Caco-2 (cell line): ENCODE measurements around the gene SMYD3. TPM values are rescaled to one million over a fixed set of nuclear protein-coding genes. Genes with fewer than 3 reads are reported as not detected.

ENCODE experiments used
- BruUV-seq: library from RNA; stranded (reverse); fragments of 400-500 nt; replicated peaks from 2 replicates; lab custom pipeline; 2021; lab: Mats Ljungman, UMichigan
- CTCF ChIA-PET: fragments of 300-600 bp; sonication (Branson Sonifier 250); formaldehyde crosslinking; loops from one replicate; lab custom pipeline; 2022; ENCODE audit warnings: antibody characterized with exemption; lab: Charles Lee
- POLR2A ChIA-PET: fragments of 300-600 bp; sonication (Branson Sonifier 250); formaldehyde crosslinking; loops from one replicate; lab custom pipeline; 2022; ENCODE audit warnings: antibody characterized with exemption; lab: Charles Lee
- DNase-seq, 2 experiments: peaks; one replicate each; pipeline versions ENCODE4 v3.0.0 to v3.0.0-alpha.2; 2020 to 2022
- H3K27me3 ChIP-seq: replicated peaks from 2 replicates; pipeline ENCODE4 v1.6.0; 2011; ENCODE audit warnings: low read length; ENCODE audit not compliant: control insufficient read depth, insufficient read depth
- H3K36me3 ChIP-seq: 2 replicates; pipeline ENCODE4 v1.5.1; 2011; ENCODE audit warnings: low read length; ENCODE audit not compliant: control insufficient read depth, insufficient read depth
- H3K4me1 ChIP-seq: fragments of 250-450 bp; sonication (Bioruptor Pico); 2 replicates; pipeline ENCODE4 v1.5.1; 2020; ENCODE audit warnings: mild to moderate bottlenecking
- H3K4me3 ChIP-seq: 2 replicates; pipeline ENCODE4 v1.5.1; 2011; ENCODE audit warnings: low read depth, mild to moderate bottlenecking, control low read depth, low read length
- H3K9me3 ChIP-seq: fragments of 250-450 bp; sonication (Bioruptor Pico); 2 replicates; pipeline ENCODE4 v1.5.1; 2020; ENCODE audit warnings: mild to moderate bottlenecking, moderate library complexity
- H3K27ac Mint-ChIP-seq: one replicate; pipeline ENCODE4 v1.8.0; 2022; ENCODE audit warnings: mixed read lengths; ENCODE audit not compliant: unreplicated experiment
- H3K27me3 Mint-ChIP-seq: one replicate; pipeline ENCODE4 v1.8.0; 2022; ENCODE audit warnings: mixed read lengths; ENCODE audit not compliant: insufficient read depth, unreplicated experiment
- H3K36me3 Mint-ChIP-seq: one replicate; pipeline ENCODE4 v1.8.0; 2022; ENCODE audit warnings: mild to moderate bottlenecking, mixed read lengths; ENCODE audit not compliant: insufficient read depth, unreplicated experiment
- H3K4me1 Mint-ChIP-seq: one replicate; pipeline ENCODE4 v1.8.0; 2022; ENCODE audit warnings: low read depth, mixed read lengths; ENCODE audit not compliant: unreplicated experiment
- H3K4me3 Mint-ChIP-seq: one replicate; pipeline ENCODE4 v1.8.0; 2022; ENCODE audit warnings: mild to moderate bottlenecking, moderate library complexity, mixed read lengths; ENCODE audit not compliant: unreplicated experiment
- H3K9me3 Mint-ChIP-seq: one replicate; pipeline ENCODE4 v1.8.0; 2022; ENCODE audit warnings: mixed read lengths; ENCODE audit not compliant: unreplicated experiment
- intact Hi-C: fragments of 100-400 bp; cut with micrococcal nuclease; formaldehyde crosslinking; loops from one replicate; pipeline ENCODE4 v1.10.0; 2022; ENCODE audit not compliant: unreplicated experiment
- total RNA-seq: library from RNA; stranded (reverse); gene quantifications from 2 replicates; pipeline ENCODE4 v1.2.3, GENCODE V29; 2022
- TF ChIP-seq, protein P1 (sequence below), 2 experiments: fragments of 200-600 bp in 1 of 2; IDR thresholded peaks; 1 replicate in 1 of 2; 2 replicates in 1 of 2; pipeline versions ENCODE4 v1.5.1 to v1.8.0; 2011 to 2022; ENCODE audit warnings: antibody characterized with exemption in 1 of 2, control low read depth in 1 of 2, inconsistent platforms in 1 of 2, low read depth in 1 of 2, low read length in 1 of 2, mild to moderate bottlenecking in 1 of 2, moderate library complexity in 1 of 2; ENCODE audit not compliant: insufficient read depth in 1 of 2, severe bottlenecking in 1 of 2, unreplicated experiment in 1 of 2

Gene SMYD3
- total RNA-seq, 1 experiment from 2014 or later = 33.0 TPM

DNA sequence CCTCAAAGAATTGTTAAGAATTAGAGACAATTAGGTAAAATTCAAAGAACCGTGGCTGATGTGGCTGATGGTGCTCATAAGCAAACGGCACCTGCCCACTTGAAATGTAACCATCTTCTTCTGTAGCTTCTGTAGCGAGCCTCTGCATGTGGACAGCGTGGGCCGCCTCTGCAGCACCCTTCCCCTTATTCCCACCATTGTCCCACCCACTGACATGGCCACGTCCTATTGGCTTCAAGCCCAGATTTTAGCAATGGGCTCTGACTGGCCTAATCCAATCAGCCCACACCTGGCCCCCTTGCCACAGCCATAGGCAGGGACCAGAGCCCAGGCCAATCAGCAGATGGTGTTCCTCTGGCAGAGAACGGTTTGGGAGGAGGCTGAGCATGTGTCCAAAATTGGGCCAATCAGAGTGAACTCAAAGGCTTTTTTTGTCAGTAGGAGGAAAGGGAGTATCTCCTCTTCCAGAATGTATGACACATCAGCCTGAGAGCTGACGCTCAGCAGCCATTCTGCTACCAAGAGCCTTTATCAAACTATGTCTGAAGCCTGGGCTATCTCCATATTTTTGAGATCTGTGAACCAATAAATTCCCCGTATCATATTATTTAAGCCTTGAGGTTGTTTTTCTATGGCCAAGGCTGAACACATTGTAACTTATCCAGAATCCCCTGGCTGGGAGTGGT is 518.5 kb downstream of the SMYD3 start:
- H3K36me3 Mint-ChIP-seq = no peaks in the 10 kb centered on the region
- Histone ChIP-seq H3K4me1 (peaks cover 14% of the 10 kb centered on the region), H3K27me3 (no peaks in the 10 kb centered on the region), H3K9me3 (no peaks in the 10 kb centered on the region), H3K4me3 (no peak overlapping the region), H3K36me3 (no peaks in the 10 kb centered on the region)
- no peaks in the 10 kb centered on the region for H3K4me1 Mint-ChIP-seq
- intact Hi-C loops = no loop called here
- no peak overlapping the region for H3K4me3 Mint-ChIP-seq
- no peak for DNase-seq
- ChIA-PET CTCF (no interaction called here), POLR2A (no interaction called here)
- H3K9me3 Mint-ChIP-seq = no peaks in the 10 kb centered on the region
- H3K27ac Mint-ChIP-seq = no peak overlapping the region
- no TSS peak for BruUV-seq
- TF ChIP-seq, protein P1, sequence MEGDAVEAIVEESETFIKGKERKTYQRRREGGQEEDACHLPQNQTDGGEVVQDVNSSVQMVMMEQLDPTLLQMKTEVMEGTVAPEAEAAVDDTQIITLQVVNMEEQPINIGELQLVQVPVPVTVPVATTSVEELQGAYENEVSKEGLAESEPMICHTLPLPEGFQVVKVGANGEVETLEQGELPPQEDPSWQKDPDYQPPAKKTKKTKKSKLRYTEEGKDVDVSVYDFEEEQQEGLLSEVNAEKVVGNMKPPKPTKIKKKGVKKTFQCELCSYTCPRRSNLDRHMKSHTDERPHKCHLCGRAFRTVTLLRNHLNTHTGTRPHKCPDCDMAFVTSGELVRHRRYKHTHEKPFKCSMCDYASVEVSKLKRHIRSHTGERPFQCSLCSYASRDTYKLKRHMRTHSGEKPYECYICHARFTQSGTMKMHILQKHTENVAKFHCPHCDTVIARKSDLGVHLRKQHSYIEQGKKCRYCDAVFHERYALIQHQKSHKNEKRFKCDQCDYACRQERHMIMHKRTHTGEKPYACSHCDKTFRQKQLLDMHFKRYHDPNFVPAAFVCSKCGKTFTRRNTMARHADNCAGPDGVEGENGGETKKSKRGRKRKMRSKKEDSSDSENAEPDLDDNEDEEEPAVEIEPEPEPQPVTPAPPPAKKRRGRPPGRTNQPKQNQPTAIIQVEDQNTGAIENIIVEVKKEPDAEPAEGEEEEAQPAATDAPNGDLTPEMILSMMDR (IDR thresholded peaks at IDR 0.05; ENCODE audit: insufficient read depth in 1 of 2, low read depth in 1 of 2, low read length in 1 of 2, severe bottlenecking in 1 of 2, unreplicated experiment in 1 of 2) = no peak
- no peaks in the 10 kb centered on the region for H3K27me3 Mint-ChIP-seq

DNA sequence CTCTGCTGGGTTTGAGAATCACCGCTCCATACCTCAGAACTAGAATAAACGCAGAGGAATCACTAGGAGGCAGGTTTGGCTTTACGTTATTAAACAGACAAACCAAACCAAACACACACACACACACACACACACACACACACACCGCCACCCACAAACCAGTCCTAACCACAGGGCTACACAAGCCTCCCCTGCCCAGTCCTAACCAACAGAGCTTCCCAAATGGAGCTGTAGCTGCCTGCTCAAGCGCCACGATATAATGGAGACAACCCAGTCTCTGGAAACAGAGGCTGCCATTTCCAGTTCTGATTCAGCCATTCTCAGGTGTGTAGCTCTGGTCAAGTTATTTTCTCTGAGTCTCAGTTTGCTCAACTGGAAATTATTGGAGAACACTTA is 519.1 kb downstream of the SMYD3 start:
- Histone ChIP-seq H3K9me3 (no peaks in the 10 kb centered on the region), H3K4me1 (peaks cover 14% of the 10 kb centered on the region), H3K4me3 (no peak overlapping the region), H3K36me3 (no peaks in the 10 kb centered on the region), H3K27me3 (no peaks in the 10 kb centered on the region)
- no peaks in the 10 kb centered on the region for H3K9me3 Mint-ChIP-seq
- DNase-seq = no peak
- no TSS peak for BruUV-seq
- H3K27ac Mint-ChIP-seq = no peak overlapping the region
- H3K36me3 Mint-ChIP-seq = no peaks in the 10 kb centered on the region
- ChIA-PET POLR2A (no interaction called here), CTCF (no interaction called here)
- H3K27me3 Mint-ChIP-seq = no peaks in the 10 kb centered on the region
- no peaks in the 10 kb centered on the region for H3K4me1 Mint-ChIP-seq
- no peak overlapping the region for H3K4me3 Mint-ChIP-seq
- TF ChIP-seq, protein P1 (IDR thresholded peaks at IDR 0.05; ENCODE audit: insufficient read depth in 1 of 2, low read depth in 1 of 2, low read length in 1 of 2, severe bottlenecking in 1 of 2, unreplicated experiment in 1 of 2) = no peak
- intact Hi-C loops = no loop called here

- intact Hi-C loops = no loop called here
- ChIA-PET CTCF (no interaction called here), POLR2A (no interaction called here)
- H3K27ac Mint-ChIP-seq = no peak overlapping the region
- H3K9me3 ChIP-seq = no peaks in the 10 kb centered on the region
- no peaks in the 10 kb centered on the region for H3K27me3 Mint-ChIP-seq
- no TSS peak for BruUV-seq
- H3K4me3 ChIP-seq = no peak overlapping the region
- peaks cover 14% of the 10 kb centered on the region for H3K4me1 ChIP-seq
- no peak for DNase-seq
- TF ChIP-seq, protein P1 (IDR thresholded peaks at IDR 0.05; ENCODE audit: insufficient read depth in 1 of 2, low read depth in 1 of 2, low read length in 1 of 2, severe bottlenecking in 1 of 2, unreplicated experiment in 1 of 2) = no peak
- H3K36me3 Mint-ChIP-seq = no peaks in the 10 kb centered on the region
- no peak overlapping the region for H3K4me3 Mint-ChIP-seq
- no peaks in the 10 kb centered on the region for H3K9me3 Mint-ChIP-seq
- no peaks in the 10 kb centered on the region for H3K27me3 ChIP-seq
- H3K36me3 ChIP-seq = no peaks in the 10 kb centered on the region
- no peaks in the 10 kb centered on the region for H3K4me1 Mint-ChIP-seq
Measured at GRCh38 chr1:245987577-245987976, 519.5 kb downstream of the SMYD3 start.
